ENCODE results near the gene MINK1. TPM values are rescaled to one million over a fixed set of nuclear protein-coding genes. Genes with fewer than 3 reads are reported as not detected.

The MINK1 gene
- total and polyA plus RNA-seq, 2 of the 13 experiments (the other 11 are each of a cell fraction or from before 2014, with no cell fraction given), result 17.2 to 63.9 TPM

DNA sequence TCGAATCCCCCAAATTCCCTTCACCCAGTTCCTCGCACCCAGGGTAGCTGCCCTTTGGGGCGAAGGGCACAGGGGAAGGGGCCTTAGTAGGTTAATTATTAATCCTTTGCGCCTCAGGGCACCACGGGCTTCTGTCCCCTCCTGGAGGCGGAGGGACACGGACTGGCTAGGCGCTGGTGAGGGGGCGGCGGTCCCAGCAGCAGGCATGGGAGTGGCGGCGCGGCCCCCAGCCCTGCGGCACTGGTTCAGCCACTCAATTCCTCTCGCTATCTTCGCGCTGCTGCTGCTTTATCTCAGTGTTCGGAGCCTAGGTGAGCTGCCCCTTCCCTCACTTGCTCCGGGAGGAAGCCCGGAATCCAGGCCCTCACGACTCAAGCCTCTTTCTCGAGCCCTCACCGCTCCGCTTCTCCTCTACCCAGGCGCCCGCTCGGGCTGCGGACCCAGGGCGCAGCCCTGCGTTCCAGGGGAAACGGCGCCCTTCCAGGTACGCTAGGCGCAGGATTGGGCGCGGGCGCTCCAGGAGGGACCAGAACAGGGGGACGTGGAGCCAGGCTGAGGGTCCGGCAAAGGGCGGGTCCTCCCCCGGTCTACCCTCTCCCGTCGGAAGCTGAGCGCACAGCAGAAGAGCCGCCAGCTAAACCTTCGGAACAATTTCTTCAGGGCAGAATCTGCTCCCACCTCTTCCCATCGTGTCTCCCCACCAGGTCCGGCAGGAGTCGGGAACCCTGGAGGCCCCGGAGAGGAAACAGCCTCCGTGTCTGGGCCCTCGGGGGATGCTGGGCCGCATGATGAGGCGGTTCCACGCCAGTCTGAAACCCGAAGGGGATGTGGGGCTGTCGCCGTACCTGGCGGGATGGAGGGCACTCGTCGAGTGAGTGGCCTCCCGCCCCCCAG is 44.1 kb upstream of the MINK1 start, which contains the start of gene GLTPD2 (continued):
- TF ChIP-seq, protein P1, sequence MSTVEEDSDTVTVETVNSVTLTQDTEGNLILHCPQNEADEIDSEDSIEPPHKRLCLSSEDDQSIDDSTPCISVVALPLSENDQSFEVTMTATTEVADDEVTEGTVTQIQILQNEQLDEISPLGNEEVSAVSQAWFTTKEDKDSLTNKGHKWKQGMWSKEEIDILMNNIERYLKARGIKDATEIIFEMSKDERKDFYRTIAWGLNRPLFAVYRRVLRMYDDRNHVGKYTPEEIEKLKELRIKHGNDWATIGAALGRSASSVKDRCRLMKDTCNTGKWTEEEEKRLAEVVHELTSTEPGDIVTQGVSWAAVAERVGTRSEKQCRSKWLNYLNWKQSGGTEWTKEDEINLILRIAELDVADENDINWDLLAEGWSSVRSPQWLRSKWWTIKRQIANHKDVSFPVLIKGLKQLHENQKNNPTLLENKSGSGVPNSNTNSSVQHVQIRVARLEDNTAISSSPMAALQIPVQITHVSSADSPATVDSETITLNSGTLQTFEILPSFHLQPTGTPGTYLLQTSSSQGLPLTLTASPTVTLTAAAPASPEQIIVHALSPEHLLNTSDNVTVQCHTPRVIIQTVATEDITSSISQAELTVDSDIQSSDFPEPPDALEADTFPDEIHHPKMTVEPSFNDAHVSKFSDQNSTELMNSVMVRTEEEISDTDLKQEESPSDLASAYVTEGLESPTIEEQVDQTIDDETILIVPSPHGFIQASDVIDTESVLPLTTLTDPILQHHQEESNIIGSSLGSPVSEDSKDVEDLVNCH (CRISPR knock-in tag; IDR thresholded peaks at IDR 0.05), result no peak; the same call in 1 of the 2 replicates
- TF ChIP-seq WIZ (CRISPR knock-in tag; IDR thresholded peaks at IDR 0.05), result no peak
- TF ChIP-seq KAT7 (CRISPR knock-in tag; IDR thresholded peaks at IDR 0.05; ENCODE audit: borderline replicate concordance), result no peak
- TF ChIP-seq U2AF2 (IDR thresholded peaks at IDR 0.05; ENCODE audit: low read depth, low read length), result no peak
- TF ChIP-seq REPIN1 (CRISPR knock-in tag; IDR thresholded peaks at IDR 0.05; ENCODE audit: borderline replicate concordance, low read depth), result no peak; the same call in none of the 2 replicates
- TF ChIP-seq ZNF879 (CRISPR knock-in tag; IDR thresholded peaks at IDR 0.05), result no peak

DNA sequence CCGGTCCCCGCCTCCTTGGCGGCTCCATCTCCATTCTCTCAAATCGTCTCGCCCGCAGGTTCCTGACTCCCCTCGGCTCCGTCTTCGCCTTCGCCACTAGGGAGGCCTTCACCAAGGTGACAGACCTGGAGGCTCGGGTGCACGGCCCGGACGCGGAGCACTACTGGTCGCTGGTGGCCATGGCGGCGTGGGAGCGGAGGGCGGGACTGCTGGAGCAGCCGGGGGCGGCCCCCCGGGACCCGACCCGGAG is 43.5 kb upstream of the MINK1 start:
- Histone ChIP-seq H3K27me3 (ENCODE audit: control insufficient read depth in 1 of 2, insufficient read depth in 2 of 2, low read length in 2 of 2) (no peaks in the 10 kb centered on the region; a peak in 1 of 5 replicates), H3K9ac (ENCODE audit: insufficient read depth, low read depth, low read length) (peak overlapping the region; percentile 97), H3K79me2 (ENCODE audit: insufficient read depth, low read length) (peaks cover 15% of the 10 kb centered on the region), H3K9me3 (ENCODE audit: low read length) (no peaks in the 10 kb centered on the region), H3K4me1 (ENCODE audit: insufficient read depth, low read length) (peaks cover 28% of the 10 kb centered on the region), H4K20me1 (ENCODE audit: insufficient read depth, low read length) (no peaks in the 10 kb centered on the region), H3K4me3 (replicated peaks in 1 of 3; ENCODE audit: insufficient read depth in 1 of 3, low read depth in 2 of 3, low read length in 3 of 3) (peak overlapping the region; percentile 89 to 94 (median 91)), H3K4me2 (ENCODE audit: low read depth, low read length) (peak overlapping the region; percentile 96), H2AFZ (ENCODE audit: low read length) (no peak overlapping the region), H3K36me3 (replicated peaks in 1 of 2; ENCODE audit: control insufficient read depth in 1 of 2, insufficient read depth in 2 of 2, low read length in 2 of 2) (peaks cover 0 to 1% of the 10 kb centered on the region in 2 experiments; a peak in 3 of 5 replicates), H3K27ac (ENCODE audit: extremely low read length, insufficient read depth, low read length) (peak overlapping the region; percentile 96)
- CTCF ChIA-PET (ENCODE audit: low intra/inter-chr PET ratio, low total read pairs), result interaction anchor here (1.8 to 4.1 kb wide), 4 partner anchors 57 to 99 kb away, joined by 8 to 51 read pairs (median 10); partner anchors contain the start of genes ARRB2 and MED11
- BruUV-seq (replicated peaks), result no TSS peak
- DNase-seq (ENCODE audit: low spot score) (no peak), FAIRE-seq (no peak), ATAC-seq (no peak)
- in situ Hi-C loops (cut with HindIII; ENCODE audit: extremely low pct_ligation_motif_present, low pct_unique_long_range_greater_than_20kb) (loop anchor here (10.0 kb wide), 1 partner anchor 55 kb away; the partner anchor contains the start of genes CXCL16, MED11 and ZMYND15), intact Hi-C loops (cut with micrococcal nuclease; ENCODE audit: unreplicated experiment) (loop anchor here (2.0 kb wide), 1 partner anchor 31 kb away; no protein-coding TSS in a partner anchor)
- 0% methylated on average over 5 of the region's 25 CpGs for WGBS (ENCODE audit: low lambda C conversion rate)
- POLR2A ChIA-PET, result interaction anchor here (0.8 to 6.4 kb wide), 23 partner anchors 9 to 150 kb away, joined by 3 to 317 read pairs (median 7); partner anchors contain the start of genes ARRB2, CXCL16, MED11 and MINK1
- TF ChIP-seq ZNF713 (CRISPR knock-in tag; IDR thresholded peaks at IDR 0.05), result no peak
- peak; percentile 18; the same call in 1 of the 2 replicates for TF ChIP-seq ZNF776 (CRISPR knock-in tag; IDR thresholded peaks at IDR 0.05)
- TF ChIP-seq ZNF737 (CRISPR knock-in tag; IDR thresholded peaks at IDR 0.05; ENCODE audit: borderline replicate concordance), result no peak
- no peak for TF ChIP-seq ZNF234 (CRISPR knock-in tag; conservative IDR thresholded peaks at IDR 0.05)
- TF ChIP-seq ISX (CRISPR knock-in tag; conservative IDR thresholded peaks at IDR 0.05), result 0 out of 2 replicates have a peak, but pooled peaks have one; percentile 82
- TF ChIP-seq, protein P2, sequence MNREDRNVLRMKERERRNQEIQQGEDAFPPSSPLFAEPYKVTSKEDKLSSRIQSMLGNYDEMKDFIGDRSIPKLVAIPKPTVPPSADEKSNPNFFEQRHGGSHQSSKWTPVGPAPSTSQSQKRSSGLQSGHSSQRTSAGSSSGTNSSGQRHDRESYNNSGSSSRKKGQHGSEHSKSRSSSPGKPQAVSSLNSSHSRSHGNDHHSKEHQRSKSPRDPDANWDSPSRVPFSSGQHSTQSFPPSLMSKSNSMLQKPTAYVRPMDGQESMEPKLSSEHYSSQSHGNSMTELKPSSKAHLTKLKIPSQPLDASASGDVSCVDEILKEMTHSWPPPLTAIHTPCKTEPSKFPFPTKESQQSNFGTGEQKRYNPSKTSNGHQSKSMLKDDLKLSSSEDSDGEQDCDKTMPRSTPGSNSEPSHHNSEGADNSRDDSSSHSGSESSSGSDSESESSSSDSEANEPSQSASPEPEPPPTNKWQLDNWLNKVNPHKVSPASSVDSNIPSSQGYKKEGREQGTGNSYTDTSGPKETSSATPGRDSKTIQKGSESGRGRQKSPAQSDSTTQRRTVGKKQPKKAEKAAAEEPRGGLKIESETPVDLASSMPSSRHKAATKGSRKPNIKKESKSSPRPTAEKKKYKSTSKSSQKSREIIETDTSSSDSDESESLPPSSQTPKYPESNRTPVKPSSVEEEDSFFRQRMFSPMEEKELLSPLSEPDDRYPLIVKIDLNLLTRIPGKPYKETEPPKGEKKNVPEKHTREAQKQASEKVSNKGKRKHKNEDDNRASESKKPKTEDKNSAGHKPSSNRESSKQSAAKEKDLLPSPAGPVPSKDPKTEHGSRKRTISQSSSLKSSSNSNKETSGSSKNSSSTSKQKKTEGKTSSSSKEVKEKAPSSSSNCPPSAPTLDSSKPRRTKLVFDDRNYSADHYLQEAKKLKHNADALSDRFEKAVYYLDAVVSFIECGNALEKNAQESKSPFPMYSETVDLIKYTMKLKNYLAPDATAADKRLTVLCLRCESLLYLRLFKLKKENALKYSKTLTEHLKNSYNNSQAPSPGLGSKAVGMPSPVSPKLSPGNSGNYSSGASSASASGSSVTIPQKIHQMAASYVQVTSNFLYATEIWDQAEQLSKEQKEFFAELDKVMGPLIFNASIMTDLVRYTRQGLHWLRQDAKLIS (CRISPR knock-in tag; IDR thresholded peaks at IDR 0.05), result 0 out of 2 replicates have a peak, but pooled peaks have one; percentile 25
- peak; percentile 14 for TF ChIP-seq ZEB1 (IDR thresholded peaks at IDR 0.05; ENCODE audit: insufficient replicate concordance, low read depth)
